Prostate gland (tissue), 2 donors: ENCODE data around the gene TCF4. TPM values are rescaled to one million over a fixed set of nuclear protein-coding genes. Genes with fewer than 3 reads are reported as not detected.

Source experiments
- DNase-seq: peaks from one replicate; pipeline ENCODE4 v3.0.0-alpha.2; 2019; ENCODE audit warnings: low spot score
- H3K27ac ChIP-seq, 2 donors: fragments of 200-600 bp; sonication (generic); 2 replicates each; pipeline ENCODE4 v1.5.1; 2017 to 2019
- H3K27me3 ChIP-seq: fragments of 200-600 bp; sonication (generic); replicated peaks from 2 replicates; pipeline ENCODE4 v1.5.1; 2019; ENCODE audit not compliant: insufficient read depth
- H3K36me3 ChIP-seq, 2 donors: fragments of 200-600 bp; sonication (generic); 1 replicate in 1 of 2; 2 replicates in 1 of 2; pipeline versions ENCODE4 v1.5.1 to v1.8.1; 2017 to 2019
- H3K4me1 ChIP-seq: fragments of 200-600 bp; sonication (generic); replicated peaks from 2 replicates; pipeline ENCODE4 v1.5.1; 2019
- H3K4me3 ChIP-seq, 2 donors: fragments of 200-600 bp; sonication (generic); 2 replicates each; pipeline ENCODE4 v1.5.1; 2017 to 2019
- H3K9me3 ChIP-seq: fragments of 200-600 bp; sonication (generic); 2 replicates; pipeline ENCODE4 v1.5.1; 2017
- POLR2A ChIP-seq: fragments of 450-650 bp; IDR thresholded peaks from one replicate; pipeline ENCODE4 v1.6.1; 2016; ENCODE audit warnings: antibody characterized with exemption, mild to moderate bottlenecking
- POLR2AphosphoS5 ChIP-seq: sonication (generic); formaldehyde crosslinking; IDR thresholded peaks from one replicate; pipeline ENCODE4 v1.6.1; 2017; ENCODE audit warnings: antibody characterized with exemption
- WGBS: methylation state at CpG from one replicate; pipeline ENCODE4 v1.1.5; 2018; 5-methylcytosine and 5-hydroxymethylcytosine counted together
- intact Hi-C: fragments of 100-400 bp; cut with DNase I; formaldehyde crosslinking; loops from one replicate; pipeline ENCODE4 v1.14.2; 2022
- total RNA-seq, 2 donors: library from RNA; depleted of rRNA; stranded (reverse); fragments of >200 nt; gene quantifications; one replicate each; pipeline ENCODE4 v1.1.0, GENCODE V29; 2016
- TF ChIP-seq, protein P1 (sequence below), 4 experiments: fragments of 200-600 bp in 2 of 4; fragments of 450-650 bp in 2 of 4; sonication (generic) in 2 of 4; IDR thresholded peaks; 1 replicate in 3 of 4; 2 replicates in 1 of 4; pipeline ENCODE4 v1.5.1; 2016 to 2019; ENCODE audit warnings: antibody characterized with exemption in 4 of 4, mild to moderate bottlenecking in 2 of 4, moderate library complexity in 2 of 4

Gene TCF4
- total RNA-seq, 2 donors from 2014 or later, result 29.8 to 87.2 TPM

DNA sequence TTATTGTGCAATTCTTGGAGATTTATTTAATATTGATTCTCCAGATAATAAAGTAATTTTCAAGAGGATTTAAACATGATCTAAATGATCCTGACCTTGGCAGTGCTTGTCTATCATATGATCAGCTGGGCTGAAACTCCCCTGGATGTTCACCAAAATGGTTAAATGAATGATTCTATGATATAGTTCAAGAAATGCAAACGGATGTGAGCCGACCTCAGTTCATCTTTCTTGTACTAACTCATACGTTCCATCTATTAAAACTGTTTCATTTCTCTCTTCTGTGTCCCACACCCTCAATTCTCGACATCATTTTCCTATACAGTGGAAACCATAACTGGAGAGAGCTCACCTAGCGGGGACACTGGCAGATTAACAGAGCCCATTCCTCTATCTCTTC, 347.0 kb downstream of the TCF4 start:
- WGBS, result 84% methylated on average over 5 of the region's 5 CpGs
- intact Hi-C loops, result loop anchor here (5.0 kb wide), 1 partner anchor 76 kb away; no protein-coding TSS in a partner anchor
- no peak overlapping the region for H3K27ac ChIP-seq

DNA sequence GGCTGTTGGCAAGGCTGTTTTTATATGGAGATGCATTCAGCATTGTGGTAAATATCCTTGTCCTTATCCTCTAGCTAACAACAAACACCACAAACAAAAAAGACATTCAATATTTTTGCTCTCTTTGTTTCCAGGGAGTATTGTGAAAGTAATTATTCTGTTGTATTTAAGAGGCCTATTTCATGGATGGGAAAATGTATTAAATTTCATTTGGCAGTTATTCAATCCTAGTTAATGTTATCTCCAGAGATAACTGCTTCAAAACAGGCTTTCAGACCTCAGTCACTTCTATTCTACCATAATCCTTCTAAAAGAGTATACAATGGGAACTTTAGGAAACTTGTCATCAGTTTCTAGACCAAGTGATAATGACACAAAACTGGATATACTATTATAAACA, 348.3 kb downstream of the TCF4 start:
- H3K9me3 ChIP-seq, result no peaks in the 10 kb centered on the region
- no peak overlapping the region for H3K4me3 ChIP-seq
- no peak for DNase-seq
- no peaks in the 10 kb centered on the region for H3K27me3 ChIP-seq
- H3K36me3 ChIP-seq, result no peaks in the 10 kb centered on the region
- H3K27ac ChIP-seq, result no peak overlapping the region
- no peaks in the 10 kb centered on the region for H3K4me1 ChIP-seq
- TF ChIP-seq, protein P1, sequence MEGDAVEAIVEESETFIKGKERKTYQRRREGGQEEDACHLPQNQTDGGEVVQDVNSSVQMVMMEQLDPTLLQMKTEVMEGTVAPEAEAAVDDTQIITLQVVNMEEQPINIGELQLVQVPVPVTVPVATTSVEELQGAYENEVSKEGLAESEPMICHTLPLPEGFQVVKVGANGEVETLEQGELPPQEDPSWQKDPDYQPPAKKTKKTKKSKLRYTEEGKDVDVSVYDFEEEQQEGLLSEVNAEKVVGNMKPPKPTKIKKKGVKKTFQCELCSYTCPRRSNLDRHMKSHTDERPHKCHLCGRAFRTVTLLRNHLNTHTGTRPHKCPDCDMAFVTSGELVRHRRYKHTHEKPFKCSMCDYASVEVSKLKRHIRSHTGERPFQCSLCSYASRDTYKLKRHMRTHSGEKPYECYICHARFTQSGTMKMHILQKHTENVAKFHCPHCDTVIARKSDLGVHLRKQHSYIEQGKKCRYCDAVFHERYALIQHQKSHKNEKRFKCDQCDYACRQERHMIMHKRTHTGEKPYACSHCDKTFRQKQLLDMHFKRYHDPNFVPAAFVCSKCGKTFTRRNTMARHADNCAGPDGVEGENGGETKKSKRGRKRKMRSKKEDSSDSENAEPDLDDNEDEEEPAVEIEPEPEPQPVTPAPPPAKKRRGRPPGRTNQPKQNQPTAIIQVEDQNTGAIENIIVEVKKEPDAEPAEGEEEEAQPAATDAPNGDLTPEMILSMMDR (IDR thresholded peaks at IDR 0.05), result no peak
- TF ChIP-seq POLR2A, result no peak
- TF ChIP-seq POLR2AphosphoS5, result no peak
- intact Hi-C loops, result loop anchor here (5.0 to 10.0 kb wide), 3 partner anchors 78 to 345 kb away; partner anchors contain the start of gene TCF4

More for the DNA sequence above, 347.0 kb downstream of the TCF4 start:
- H3K36me3 ChIP-seq, result no peaks in the 10 kb centered on the region
- no peaks in the 10 kb centered on the region for H3K27me3 ChIP-seq
- H3K9me3 ChIP-seq, result no peaks in the 10 kb centered on the region
- no peak for DNase-seq
- no peak overlapping the region for H3K4me3 ChIP-seq
- no peak for TF ChIP-seq POLR2A
- TF ChIP-seq, protein P1 (IDR thresholded peaks at IDR 0.05), result no peak
- TF ChIP-seq POLR2AphosphoS5, result no peak
- no peaks in the 10 kb centered on the region for H3K4me1 ChIP-seq

DNA sequence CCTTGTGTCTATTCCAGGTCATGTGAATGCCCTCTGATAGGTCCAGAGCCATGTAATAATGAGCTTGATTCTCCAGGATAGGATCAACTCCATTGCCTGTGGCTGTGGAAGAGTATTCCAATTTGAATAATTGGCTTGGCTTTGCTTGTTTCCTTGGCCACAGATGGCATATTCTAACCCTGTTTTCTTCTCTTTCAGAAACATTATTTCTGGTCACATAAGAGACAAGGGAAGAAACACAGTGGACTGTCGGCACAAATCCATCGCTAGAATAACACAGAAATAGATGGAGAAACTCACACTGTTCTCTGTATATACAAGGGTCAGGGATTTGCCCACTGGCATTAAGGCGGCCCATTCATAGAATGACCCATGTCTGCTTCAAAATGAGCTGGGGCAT, 350.3 kb downstream of the TCF4 start:
- Histone ChIP-seq H3K4me3 (no peak overlapping the region), H3K36me3 (no peaks in the 10 kb centered on the region), H3K27me3 (no peaks in the 10 kb centered on the region), H3K27ac (no peak overlapping the region), H3K9me3 (no peaks in the 10 kb centered on the region), H3K4me1 (no peaks in the 10 kb centered on the region)
- TF ChIP-seq POLR2AphosphoS5 (no peak), POLR2A (no peak)
- TF ChIP-seq, protein P1 (IDR thresholded peaks at IDR 0.05), result no peak
- DNase-seq, result no peak
- intact Hi-C loops, result loop anchor here (10.0 kb wide), 2 partner anchors 177 to 347 kb away; partner anchors contain the start of gene TCF4
- 97% methylated on average over 3 of the region's 3 CpGs for WGBS

DNA sequence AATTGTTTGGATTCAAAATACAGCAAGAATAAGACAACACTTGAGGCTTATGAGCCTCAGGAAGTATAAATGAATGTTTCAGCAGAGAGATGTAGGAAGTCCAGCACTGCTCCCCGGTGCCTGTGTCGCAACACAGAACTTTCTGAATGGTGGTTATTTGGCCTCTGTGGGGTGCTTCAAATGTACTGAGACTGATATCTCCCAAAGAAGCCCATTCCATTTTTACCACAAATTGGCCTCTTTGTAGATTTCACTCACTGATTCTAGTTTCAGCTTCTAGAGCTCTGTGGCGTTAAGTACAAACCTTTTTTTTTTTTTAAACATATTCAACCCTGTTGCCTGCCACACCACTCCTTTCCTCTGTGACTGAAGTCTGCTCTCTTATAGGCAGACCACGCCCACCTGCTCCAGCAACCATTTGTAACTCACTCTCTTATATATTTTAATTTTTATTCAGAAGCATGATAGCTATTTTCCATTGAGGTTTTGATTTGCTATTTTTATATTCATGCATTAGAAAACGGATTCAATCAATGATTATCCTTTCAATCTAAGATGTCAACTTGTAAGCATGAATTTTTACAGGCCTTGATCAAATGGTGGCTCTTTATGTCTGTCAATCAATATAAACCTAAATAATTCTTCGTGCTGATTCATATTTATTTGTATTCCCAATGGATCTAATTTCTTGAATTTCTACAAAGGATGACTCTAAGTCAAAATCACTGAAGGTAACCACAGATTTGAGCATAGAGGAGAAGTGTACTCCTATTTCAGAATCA, 351.7 kb downstream of the TCF4 start:
- TF ChIP-seq, protein P1 (IDR thresholded peaks at IDR 0.05), result no peak
- TF ChIP-seq POLR2A, result no peak
- TF ChIP-seq POLR2AphosphoS5, result no peak

DNA sequence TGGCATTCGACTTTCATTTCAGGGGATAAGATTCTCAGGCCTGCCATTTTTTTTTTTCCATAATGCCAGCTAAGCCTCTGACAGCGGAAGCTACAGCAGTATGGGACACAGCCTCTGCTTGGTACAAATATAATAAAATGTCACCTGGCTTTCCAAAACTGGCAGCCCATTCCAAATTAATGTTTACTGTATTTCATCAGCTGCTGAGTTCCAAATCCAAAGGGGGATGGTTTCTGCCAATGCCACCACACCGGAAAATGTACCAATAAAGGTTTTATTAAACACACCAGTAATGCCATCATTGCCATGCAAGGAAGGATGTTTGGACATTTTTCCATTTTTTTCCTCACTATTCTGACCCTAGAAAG, 352.9 kb downstream of the TCF4 start:
- intact Hi-C loops, result loop anchor here (2.0 to 10.0 kb wide), 3 partner anchors 180 to 1340 kb away; partner anchors contain the start of gene TCF4

More for the DNA sequence above, 351.7 kb downstream of the TCF4 start:
- WGBS, result 84% methylated on average over 6 of the region's 6 CpGs
- H3K4me1 ChIP-seq, result no peaks in the 10 kb centered on the region
- intact Hi-C loops, result loop anchor here (10.0 kb wide), 2 partner anchors 178 to 348 kb away; partner anchors contain the start of gene TCF4
- no peaks in the 10 kb centered on the region for H3K9me3 ChIP-seq
- no peak overlapping the region for H3K4me3 ChIP-seq
- no peaks in the 10 kb centered on the region for H3K27me3 ChIP-seq
- H3K36me3 ChIP-seq, result no peaks in the 10 kb centered on the region
- no peak for DNase-seq
- H3K27ac ChIP-seq, result no peak overlapping the region

More for the DNA sequence above, 352.9 kb downstream of the TCF4 start:
- no peaks in the 10 kb centered on the region for H3K9me3 ChIP-seq
- no peaks in the 10 kb centered on the region for H3K36me3 ChIP-seq
- H3K27me3 ChIP-seq, result no peaks in the 10 kb centered on the region
- no peak overlapping the region for H3K4me3 ChIP-seq
- no peaks in the 10 kb centered on the region for H3K4me1 ChIP-seq
- DNase-seq, result no peak
- 32% methylated on average over 3 of the region's 3 CpGs for WGBS
- H3K27ac ChIP-seq, result no peak overlapping the region
- TF ChIP-seq, protein P1 (IDR thresholded peaks at IDR 0.05), result no peak
- TF ChIP-seq POLR2AphosphoS5, result no peak
- no peak for TF ChIP-seq POLR2A
